ENCODE measurements around the gene TADA3.

Gene TADA3

DNA sequence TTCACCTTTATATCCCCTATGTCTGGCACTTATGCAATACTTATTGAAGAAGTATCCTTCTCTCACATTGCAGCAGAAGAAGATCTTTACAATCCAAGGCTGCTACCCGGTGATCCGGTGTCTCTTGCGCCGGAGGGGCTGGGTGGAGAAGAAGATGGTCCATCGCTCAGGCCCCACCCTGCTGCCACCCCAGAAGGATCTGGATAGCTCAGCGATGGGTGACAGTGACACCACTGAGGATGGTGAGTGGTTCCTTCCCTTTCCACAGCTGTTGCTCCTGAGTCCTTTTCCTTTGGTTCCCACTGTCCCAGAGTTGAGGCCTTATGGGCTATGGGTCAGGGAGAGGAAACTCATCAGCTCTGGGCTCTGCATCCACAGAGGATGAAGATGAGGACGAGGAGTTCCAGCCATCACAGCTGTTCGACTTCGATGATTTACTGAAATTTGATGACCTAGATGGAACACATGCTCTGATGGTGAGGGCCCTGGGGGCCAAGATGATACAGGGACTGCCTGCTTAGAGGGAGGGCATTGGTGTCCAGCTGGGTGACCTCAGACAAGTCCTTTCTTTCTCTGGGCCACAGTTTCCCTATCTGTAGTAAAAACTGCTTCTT lies 20.7 kb upstream of the TADA3 start:
- no peak for ATAC-seq (ENCODE audit: insufficient read depth, low read depth)
- TF ChIP-seq, protein P1, sequence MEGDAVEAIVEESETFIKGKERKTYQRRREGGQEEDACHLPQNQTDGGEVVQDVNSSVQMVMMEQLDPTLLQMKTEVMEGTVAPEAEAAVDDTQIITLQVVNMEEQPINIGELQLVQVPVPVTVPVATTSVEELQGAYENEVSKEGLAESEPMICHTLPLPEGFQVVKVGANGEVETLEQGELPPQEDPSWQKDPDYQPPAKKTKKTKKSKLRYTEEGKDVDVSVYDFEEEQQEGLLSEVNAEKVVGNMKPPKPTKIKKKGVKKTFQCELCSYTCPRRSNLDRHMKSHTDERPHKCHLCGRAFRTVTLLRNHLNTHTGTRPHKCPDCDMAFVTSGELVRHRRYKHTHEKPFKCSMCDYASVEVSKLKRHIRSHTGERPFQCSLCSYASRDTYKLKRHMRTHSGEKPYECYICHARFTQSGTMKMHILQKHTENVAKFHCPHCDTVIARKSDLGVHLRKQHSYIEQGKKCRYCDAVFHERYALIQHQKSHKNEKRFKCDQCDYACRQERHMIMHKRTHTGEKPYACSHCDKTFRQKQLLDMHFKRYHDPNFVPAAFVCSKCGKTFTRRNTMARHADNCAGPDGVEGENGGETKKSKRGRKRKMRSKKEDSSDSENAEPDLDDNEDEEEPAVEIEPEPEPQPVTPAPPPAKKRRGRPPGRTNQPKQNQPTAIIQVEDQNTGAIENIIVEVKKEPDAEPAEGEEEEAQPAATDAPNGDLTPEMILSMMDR (IDR thresholded peaks at IDR 0.05; ENCODE audit: borderline replicate concordance, extremely low read depth, low read length, poor library complexity, severe bottlenecking): no peak
- TF ChIP-seq EZH2 (IDR thresholded peaks at IDR 0.05; ENCODE audit: borderline replicate concordance, low read depth, low read length, severe bottlenecking): no peak
- H2AFZ ChIP-seq (ENCODE audit: low read depth, low read length): no peak overlapping the region
- no peaks in the 10 kb centered on the region for H3K27me3 ChIP-seq (ENCODE audit: insufficient read depth, low read length, poor library complexity)
- H3K4me2 ChIP-seq (ENCODE audit: insufficient read depth, low read length): no peak overlapping the region
- H3K36me3 ChIP-seq (ENCODE audit: insufficient read depth, low read length): peaks cover 63% of the 10 kb centered on the region
- no peak overlapping the region for H3K4me3 ChIP-seq (ENCODE audit: low read depth in 1 of 2, low read length in 2 of 2)
- DNase-seq: no peak
- no peaks in the 10 kb centered on the region for H3K4me1 ChIP-seq (ENCODE audit: insufficient read depth, low read length)
- H3K9ac ChIP-seq (ENCODE audit: low read depth, low read length): no peak overlapping the region
- no peaks in the 10 kb centered on the region for H3K9me3 ChIP-seq (ENCODE audit: insufficient read depth, low read length, severe bottlenecking)
- H4K20me1 ChIP-seq (ENCODE audit: insufficient read depth, low read length): no peaks in the 10 kb centered on the region
- H3K27ac ChIP-seq (ENCODE audit: low read length): no peak overlapping the region
- H3K79me2 ChIP-seq (ENCODE audit: insufficient read depth, low read length): no peaks in the 10 kb centered on the region

DNA sequence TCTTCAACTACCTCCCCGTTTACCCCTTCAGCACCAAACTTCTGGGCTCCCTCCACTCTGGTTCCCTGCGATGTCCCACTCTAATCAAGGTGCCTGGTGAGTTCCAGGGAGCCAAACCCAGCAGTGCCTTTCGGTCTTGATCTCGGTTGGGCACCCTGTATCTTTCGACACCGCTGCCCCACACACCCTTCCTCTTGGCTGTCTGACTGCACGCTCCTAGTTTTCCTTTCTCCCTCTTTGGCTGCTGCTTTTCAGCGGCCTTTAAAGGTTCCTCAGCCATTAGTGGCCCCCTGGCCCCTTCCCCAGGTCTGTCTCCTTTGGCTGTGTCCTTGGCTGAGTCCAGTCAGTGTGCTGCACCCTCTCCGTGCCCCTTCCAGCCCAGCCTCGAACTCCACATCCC lies 18.6 kb upstream of the TADA3 start:
- Histone ChIP-seq H3K9me3 (ENCODE audit: insufficient read depth, low read length, severe bottlenecking) (no peaks in the 10 kb centered on the region), H3K79me2 (ENCODE audit: insufficient read depth, low read length) (no peaks in the 10 kb centered on the region), H2AFZ (ENCODE audit: low read depth, low read length) (no peak overlapping the region), H3K27me3 (ENCODE audit: insufficient read depth, low read length, poor library complexity) (no peaks in the 10 kb centered on the region), H3K9ac (ENCODE audit: low read depth, low read length) (no peak overlapping the region), H3K27ac (ENCODE audit: low read length) (no peak overlapping the region), H3K4me3 (ENCODE audit: low read depth in 1 of 2, low read length in 2 of 2) (no peak overlapping the region), H3K36me3 (ENCODE audit: insufficient read depth, low read length) (peaks cover 72% of the 10 kb centered on the region), H3K4me1 (ENCODE audit: insufficient read depth, low read length) (no peaks in the 10 kb centered on the region), H3K4me2 (ENCODE audit: insufficient read depth, low read length) (no peak overlapping the region), H4K20me1 (ENCODE audit: insufficient read depth, low read length) (peaks cover 5% of the 10 kb centered on the region)
- TF ChIP-seq, protein P1 (IDR thresholded peaks at IDR 0.05; ENCODE audit: borderline replicate concordance, extremely low read depth, low read length, poor library complexity, severe bottlenecking): no peak
- TF ChIP-seq EZH2 (IDR thresholded peaks at IDR 0.05; ENCODE audit: borderline replicate concordance, low read depth, low read length, severe bottlenecking): no peak
- no peak for DNase-seq
- no peak for ATAC-seq (ENCODE audit: insufficient read depth, low read depth)

DNA sequence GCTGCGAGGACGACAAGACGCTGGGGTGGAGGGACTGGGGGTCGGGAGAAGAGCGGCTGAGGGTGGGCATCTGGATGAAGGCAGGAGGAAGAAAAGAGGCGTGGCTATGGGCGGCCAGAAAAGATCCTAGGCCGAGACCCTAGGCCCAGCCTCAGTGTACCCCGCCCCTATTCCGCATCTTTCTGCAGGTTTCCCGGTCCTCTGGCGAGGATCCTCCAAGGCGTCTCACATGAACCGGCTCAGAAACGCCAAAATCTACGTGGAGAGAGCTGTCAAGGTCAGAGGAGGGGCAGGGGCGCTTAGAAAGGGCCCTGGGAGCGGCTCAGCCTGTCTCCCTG lies 18.1 kb upstream of the TADA3 start:
- no peaks in the 10 kb centered on the region for H3K27me3 ChIP-seq (ENCODE audit: insufficient read depth, low read length, poor library complexity)
- TF ChIP-seq, protein P1 (IDR thresholded peaks at IDR 0.05; ENCODE audit: borderline replicate concordance, extremely low read depth, low read length, poor library complexity, severe bottlenecking): no peak
- no peak for TF ChIP-seq EZH2 (IDR thresholded peaks at IDR 0.05; ENCODE audit: borderline replicate concordance, low read depth, low read length, severe bottlenecking)
- no peak overlapping the region for H3K9ac ChIP-seq (ENCODE audit: low read depth, low read length)
- no peaks in the 10 kb centered on the region for H3K4me1 ChIP-seq (ENCODE audit: insufficient read depth, low read length)
- no peak overlapping the region for H3K4me3 ChIP-seq (ENCODE audit: low read depth in 1 of 2, low read length in 2 of 2)
- H3K27ac ChIP-seq (ENCODE audit: low read length): no peak overlapping the region
- no peak overlapping the region for H2AFZ ChIP-seq (ENCODE audit: low read depth, low read length)
- H4K20me1 ChIP-seq (ENCODE audit: insufficient read depth, low read length): peaks cover 6% of the 10 kb centered on the region
- no peaks in the 10 kb centered on the region for H3K79me2 ChIP-seq (ENCODE audit: insufficient read depth, low read length)
- H3K9me3 ChIP-seq (ENCODE audit: insufficient read depth, low read length, severe bottlenecking): no peaks in the 10 kb centered on the region
- ATAC-seq (ENCODE audit: insufficient read depth, low read depth) (no peak), DNase-seq (no peak)
- peaks cover 72% of the 10 kb centered on the region for H3K36me3 ChIP-seq (ENCODE audit: insufficient read depth, low read length)
- no peak overlapping the region for H3K4me2 ChIP-seq (ENCODE audit: insufficient read depth, low read length)
